Urinary bladder (tissue), 4 donors: ENCODE measurements around the gene LHPP. TPM values are rescaled to one million over a fixed set of nuclear protein-coding genes. Genes with fewer than 3 reads are reported as not detected.
A peak's percentile ranks its signal among the peaks of the same experiment; 100 is the strongest.
"Not testable (repeated sequence)": the region's sequence is repeated elsewhere in the genome, so short reads cannot be mapped to it uniquely, and the experiment has no call there.

ENCODE experiments used
- DNase-seq: peaks from one replicate; pipeline ENCODE4 v3.0.0-alpha.2; 2015; ENCODE audit errors: extremely low spot score
- H3K27ac ChIP-seq: one replicate; pipeline ENCODE4 v1.5.1; 2013; ENCODE audit warnings: low read depth, mild to moderate bottlenecking, moderate library complexity
- H3K36me3 ChIP-seq: one replicate; pipeline ENCODE4 v1.6.1; 2013; ENCODE audit warnings: mild to moderate bottlenecking, moderate library complexity; ENCODE audit not compliant: insufficient read depth
- H3K4me1 ChIP-seq: one replicate; pipeline ENCODE4 v1.6.1; 2013; ENCODE audit warnings: mild to moderate bottlenecking, moderate library complexity; ENCODE audit not compliant: insufficient read depth
- H3K4me3 ChIP-seq: one replicate; pipeline ENCODE4 v1.5.1; 2013; ENCODE audit warnings: low read depth, low read length
- WGBS: extraction: QIAGEN DNeasy Blood & Tissue Kit; methylation state at CpG from one replicate; pipeline ENCODE4 v1.1.7; 2013; 5-methylcytosine and 5-hydroxymethylcytosine counted together
- polyA plus RNA-seq: library from polyadenylated mRNA; stranded (reverse); fragments of 200-250 nt; gene quantifications from one replicate; pipeline ENCODE4 v1.2.3, GENCODE V29; 2013
- total RNA-seq: library from RNA; depleted of rRNA; stranded (reverse); fragments of >200 nt; gene quantifications from one replicate; pipeline ENCODE4 v1.2.3, GENCODE V29; 2014
- donor health status: healthy with polysubstance abuse.
- donor health status: healthy.

The LHPP gene
- total and polyA plus RNA-seq, 2 donors: 6.6 to 15.8 TPM

GRCh38 chr10:124429576-124429975 is 32.0 kb upstream of the LHPP start:
- 61% methylated on average over 5 of the region's 5 CpGs for WGBS
- no peaks in the 10 kb centered on the region for H3K4me1 ChIP-seq

DNA sequence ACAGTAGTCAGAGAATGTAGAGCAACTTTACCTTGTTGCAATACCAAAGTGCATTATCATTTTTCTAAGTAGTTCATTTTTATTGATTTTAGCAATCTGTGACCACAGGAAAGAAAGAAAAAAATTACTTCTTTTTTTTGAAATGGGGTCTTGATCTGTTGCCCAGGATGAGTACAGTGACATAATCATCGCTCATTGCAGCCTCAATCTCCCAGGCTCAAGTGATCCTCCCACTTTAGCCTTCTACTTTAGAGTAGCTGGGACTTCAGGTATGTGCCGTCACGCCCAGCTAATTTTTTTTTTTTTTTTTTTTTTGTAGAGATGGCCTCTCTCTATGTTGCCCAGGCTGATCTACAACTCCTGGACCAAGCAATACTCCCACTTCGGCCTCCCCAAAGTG is 31.5 kb upstream of the LHPP start:
- DNase-seq: no peak
- WGBS: 91% methylated on average over 4 of the region's 4 CpGs
- Histone ChIP-seq H3K4me3 (no peak overlapping the region), H3K27ac (no peak overlapping the region), H3K4me1 (no peaks in the 10 kb centered on the region), H3K36me3 (no peaks in the 10 kb centered on the region)

More at GRCh38 chr10:124429576-124429975, 32.0 kb upstream of the LHPP start:
- DNase-seq: no peak
- H3K36me3 ChIP-seq: no peaks in the 10 kb centered on the region
- no peak overlapping the region for H3K27ac ChIP-seq
- H3K4me3 ChIP-seq: no peak overlapping the region

GRCh38 chr10:124433461-124433860 is 28.2 kb upstream of the LHPP start:
- WGBS: 76% methylated on average over 3 of the region's 3 CpGs
- DNase-seq: no peak
- H3K4me1 ChIP-seq: no peaks in the 10 kb centered on the region

DNA sequence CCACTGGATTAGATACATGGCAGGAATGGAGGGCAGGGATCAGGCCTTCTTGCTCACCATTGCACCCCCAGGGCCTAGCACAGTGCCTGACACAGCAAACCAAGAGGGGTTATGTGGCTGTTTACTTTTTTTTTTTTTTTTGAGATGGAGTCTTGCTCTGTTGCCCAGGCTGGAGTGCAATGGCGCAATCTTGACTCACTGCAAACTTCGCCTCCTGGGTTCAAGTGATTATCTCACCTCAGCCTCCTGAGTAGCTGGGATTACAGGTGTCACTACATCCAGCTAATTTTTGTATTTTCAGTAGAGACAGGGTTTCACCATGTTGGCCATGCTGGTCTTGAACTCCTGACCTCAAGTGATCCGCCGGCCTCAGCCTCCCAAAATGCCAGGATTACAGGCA is 25.9 kb upstream of the LHPP start:
- not testable (repeated sequence) for H3K4me1 ChIP-seq, H3K36me3 ChIP-seq, H3K4me3 ChIP-seq, DNase-seq, H3K27ac ChIP-seq
- WGBS: 88% methylated on average over 4 of the region's 4 CpGs

More at GRCh38 chr10:124433461-124433860, 28.2 kb upstream of the LHPP start:
- Histone ChIP-seq H3K27ac (no peak overlapping the region), H3K36me3 (no peaks in the 10 kb centered on the region), H3K4me3 (no peak overlapping the region)

DNA sequence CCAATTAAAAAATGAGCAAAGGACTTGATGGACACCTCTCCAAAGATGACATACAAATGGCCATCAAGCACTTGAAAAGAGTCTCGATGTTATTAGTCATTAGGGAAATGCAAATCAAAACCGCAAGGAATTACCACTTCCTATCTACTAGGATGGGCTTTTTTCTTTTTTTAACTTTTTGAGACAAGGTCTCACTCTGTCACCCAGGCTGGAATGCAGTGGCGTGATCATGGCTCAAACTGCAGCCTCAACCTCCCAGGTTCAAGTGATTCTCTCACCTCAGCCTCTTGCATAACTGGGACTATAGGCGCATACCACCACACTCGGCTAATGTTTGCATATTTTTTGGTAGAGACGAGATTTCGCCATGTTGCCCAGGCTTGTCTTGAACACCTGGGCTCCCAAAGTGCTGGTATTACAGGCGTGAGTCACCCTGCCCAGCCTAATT is 25.4 kb upstream of the LHPP start:
- H3K27ac ChIP-seq: no peak overlapping the region
- no peaks in the 10 kb centered on the region for H3K36me3 ChIP-seq
- H3K4me3 ChIP-seq: no peak overlapping the region
- 83% methylated on average over 8 of the region's 8 CpGs for WGBS
- no peaks in the 10 kb centered on the region for H3K4me1 ChIP-seq
- DNase-seq: no peak

DNA sequence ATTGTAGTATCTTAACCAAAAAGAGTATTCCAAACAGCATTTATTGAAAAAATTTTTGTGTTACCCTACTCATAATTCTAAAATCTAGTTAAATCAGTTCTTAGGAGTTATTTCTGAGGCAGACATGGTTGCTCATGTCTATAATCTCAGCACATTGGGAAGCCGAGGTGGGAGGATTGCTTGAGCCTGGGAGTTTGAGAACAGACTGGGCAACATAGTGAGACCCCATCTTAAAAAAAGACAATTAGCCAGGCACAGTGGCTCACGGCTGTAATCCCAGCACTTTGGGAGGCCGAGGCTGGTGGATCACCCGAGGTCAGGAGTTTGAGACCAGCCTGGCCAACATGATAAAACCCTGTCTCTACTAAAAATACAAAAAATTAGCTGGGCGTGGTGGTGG is 19.9 kb upstream of the LHPP start:
- not testable (repeated sequence) for H3K4me1 ChIP-seq, H3K4me3 ChIP-seq, H3K36me3 ChIP-seq, H3K27ac ChIP-seq, DNase-seq
- WGBS: 80% methylated on average over 5 of the region's 5 CpGs

- no peak for DNase-seq
- H3K4me3 ChIP-seq: peak overlapping the region; percentile 16
- no peak overlapping the region for H3K27ac ChIP-seq
- H3K4me1 ChIP-seq: peaks cover 9% of the 10 kb centered on the region
- 9% methylated on average over 71 of the region's 71 CpGs for WGBS
- no peaks in the 10 kb centered on the region for H3K36me3 ChIP-seq
Observed at GRCh38 chr10:124446830-124447750, 14.5 kb upstream of the LHPP start.

DNA sequence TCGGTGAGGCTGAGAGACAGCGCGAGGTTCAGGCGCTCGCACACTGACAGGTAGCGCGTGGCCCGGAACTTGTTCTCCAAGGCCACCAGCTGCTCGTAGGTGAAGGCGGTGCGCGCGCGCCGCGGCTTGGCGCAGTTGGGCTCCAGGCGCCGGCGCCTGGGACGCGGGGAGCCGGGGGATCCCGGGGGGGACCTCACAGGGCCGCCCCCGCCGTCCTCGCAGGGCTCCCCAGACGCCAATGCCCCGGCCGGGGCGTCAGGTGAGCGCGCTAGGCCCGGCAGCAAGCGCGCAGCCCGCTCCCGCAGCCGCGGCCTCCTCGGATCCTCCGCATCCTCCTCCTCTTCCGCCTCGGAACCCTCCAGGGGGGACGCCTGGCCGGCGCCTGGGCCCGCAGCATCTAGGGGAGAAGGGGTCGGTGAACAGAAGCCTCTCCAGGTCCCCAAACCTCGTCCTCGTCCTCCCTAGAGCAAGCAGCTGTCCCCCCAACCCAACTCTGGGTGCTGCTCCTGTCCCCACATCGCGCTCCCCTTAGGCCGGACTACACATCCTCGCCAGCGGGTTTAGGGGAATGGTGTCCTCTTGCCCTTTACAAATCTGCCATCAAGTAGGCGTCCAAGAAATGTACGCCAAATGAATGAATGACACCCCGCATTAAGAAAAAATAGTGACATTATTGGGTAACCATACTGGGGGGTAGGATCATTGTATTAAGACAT is 13.7 kb upstream of the LHPP start:
- Histone ChIP-seq H3K36me3 (no peaks in the 10 kb centered on the region), H3K4me3 (peak overlapping the region; percentile 16), H3K27ac (no peak overlapping the region), H3K4me1 (peaks cover 9% of the 10 kb centered on the region)
- no peak for DNase-seq
- 3% methylated on average over 60 of the region's 60 CpGs for WGBS

GRCh38 chr10:124448696-124449169 is 12.9 kb upstream of the LHPP start:
- H3K4me3 ChIP-seq: no peak overlapping the region
- H3K36me3 ChIP-seq: no peaks in the 10 kb centered on the region
- peaks cover 9% of the 10 kb centered on the region for H3K4me1 ChIP-seq
- H3K27ac ChIP-seq: no peak overlapping the region
- no peak for DNase-seq
- WGBS: 2% methylated on average over 26 of the region's 26 CpGs

DNA sequence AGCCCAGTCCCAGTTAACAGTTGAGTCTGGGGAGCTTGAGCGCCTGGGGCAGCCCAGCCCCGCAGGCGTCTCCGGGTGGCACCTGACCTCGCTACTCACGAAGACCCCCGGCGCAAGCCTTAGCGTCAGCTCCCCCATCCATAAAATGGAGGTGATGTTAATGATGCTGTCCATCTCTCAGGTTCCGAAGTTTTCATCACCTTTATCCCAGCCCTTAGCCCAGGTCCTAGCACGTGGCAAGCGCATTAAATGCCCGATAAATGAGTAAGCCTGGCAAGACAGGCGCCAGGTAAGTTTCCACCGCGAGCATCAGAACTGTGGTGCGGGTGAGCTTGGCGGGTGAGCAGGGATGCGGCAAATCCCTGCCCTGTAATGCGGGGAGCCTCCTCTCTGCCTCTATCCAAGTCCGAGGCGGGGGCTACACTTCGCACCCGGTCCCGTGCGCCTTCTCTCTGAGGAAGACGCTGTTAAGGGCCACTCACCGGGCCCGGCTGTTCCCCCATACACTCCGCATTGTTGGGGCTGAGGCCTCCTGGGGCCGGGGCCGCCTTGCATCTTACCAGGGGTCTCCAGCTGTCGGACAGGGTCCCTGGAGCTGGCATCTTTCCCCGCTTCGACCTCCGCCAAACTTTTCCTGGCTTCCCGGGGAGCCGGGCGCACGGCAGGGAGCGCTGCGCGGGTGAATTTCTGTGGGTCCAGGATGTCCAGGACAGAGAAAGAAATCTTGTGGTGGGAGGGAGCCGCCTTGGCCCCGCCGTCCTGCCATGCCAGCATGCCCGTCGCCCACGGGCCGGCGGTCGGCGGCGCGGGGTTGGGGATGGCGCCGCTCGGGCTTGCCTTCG is 12.2 kb upstream of the LHPP start:
- Histone ChIP-seq H3K4me3 (peak overlapping the region; percentile 20), H3K4me1 (peaks cover 9% of the 10 kb centered on the region), H3K27ac (no peak overlapping the region), H3K36me3 (no peaks in the 10 kb centered on the region)
- no peak for DNase-seq
- 1% methylated on average over 59 of the region's 59 CpGs for WGBS

GRCh38 chr10:124450012-124450782 is 11.4 kb upstream of the LHPP start, which contains the start of gene NKX1-2:
TSS of gene NKX1-2 (minus strand) at chr10:124450035. CDS start at chr10:124449943, 92 bp downstream.
- no peak for DNase-seq
- H3K36me3 ChIP-seq: no peaks in the 10 kb centered on the region
- no peak within 1 kb of the TSS for H3K27ac ChIP-seq
- H3K4me3 ChIP-seq: peak within 1 kb of the TSS; percentile 20
- WGBS: 2% methylated on average over 57 of the region's 57 CpGs
- H3K4me1 ChIP-seq: peaks cover 9% of the 10 kb centered on the region

DNA sequence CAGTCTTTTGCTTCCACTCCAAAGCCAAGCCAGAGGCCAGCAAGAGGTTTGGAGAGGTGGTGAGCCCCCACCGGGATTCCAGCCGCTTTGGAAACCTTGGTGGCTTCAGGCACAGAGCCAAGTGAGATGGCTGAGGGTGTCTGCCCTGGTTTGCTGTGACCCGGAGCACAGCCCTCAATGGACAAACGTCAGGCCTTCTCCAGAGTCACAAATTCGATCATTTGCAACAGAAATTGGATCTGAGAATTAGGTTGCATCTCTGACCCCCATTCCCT is 10.9 kb upstream of the LHPP start:
- no peak for DNase-seq
- Histone ChIP-seq H3K27ac (no peak overlapping the region), H3K4me3 (no peak overlapping the region), H3K36me3 (no peaks in the 10 kb centered on the region), H3K4me1 (peaks cover 9% of the 10 kb centered on the region)
- 14% methylated on average over 5 of the region's 5 CpGs for WGBS

- WGBS: 18% methylated on average over 6 of the region's 6 CpGs
- Histone ChIP-seq H3K4me3 (no peak overlapping the region), H3K4me1 (peaks cover 9% of the 10 kb centered on the region), H3K36me3 (no peaks in the 10 kb centered on the region), H3K27ac (no peak overlapping the region)
- DNase-seq: no peak
Observed at GRCh38 chr10:124451276-124451675, 10.3 kb upstream of the LHPP start.
